HG03442 (cell line): Measurements from ENCODE around the gene SLC47A2.
"Not testable (repeated sequence)": the region's sequence is repeated elsewhere in the genome, so short reads cannot be mapped to it uniquely, and the experiment has no call there.

Source experiments
- ATAC-seq: cut with Tn5 transposase; IDR thresholded peaks from one replicate; pipeline ENCODE4 v1.9.1; 2021; ENCODE audit warnings: mild to moderate bottlenecking, moderate library complexity; ENCODE audit not compliant: unreplicated experiment

SLC47A2 gene

GRCh38 chr17:19672009-19672750 lies 44.2 kb downstream of the SLC47A2 start:
- ATAC-seq = no peak

GRCh38 chr17:19671433-19671832 lies 45.0 kb downstream of the SLC47A2 start:
- ATAC-seq = no peak

- no peak for ATAC-seq
Observed at GRCh38 chr17:19670908-19671307, 45.5 kb downstream of the SLC47A2 start.

- not testable (repeated sequence) for ATAC-seq
Observed at GRCh38 chr17:19669680-19670079, 46.7 kb downstream of the SLC47A2 start.

GRCh38 chr17:19664821-19665181 lies 51.6 kb downstream of the SLC47A2 start:
- no peak for ATAC-seq

GRCh38 chr17:19664136-19664820 lies 52.1 kb downstream of the SLC47A2 start:
- no peak for ATAC-seq

- ATAC-seq = no peak
Observed at GRCh38 chr17:19663097-19663496, 53.3 kb downstream of the SLC47A2 start.

- ATAC-seq = no peak
Observed at GRCh38 chr17:19661121-19661520, 55.3 kb downstream of the SLC47A2 start.

GRCh38 chr17:19660219-19660870 lies 56.0 kb downstream of the SLC47A2 start:
- ATAC-seq = no peak

- no peak for ATAC-seq
Observed at GRCh38 chr17:19659366-19660177, 56.8 kb downstream of the SLC47A2 start.

- no peak for ATAC-seq
Observed at GRCh38 chr17:19656851-19657581, 59.4 kb downstream of the SLC47A2 start.

GRCh38 chr17:19656336-19656735 lies 60.0 kb downstream of the SLC47A2 start:
- no peak for ATAC-seq

GRCh38 chr17:19654896-19655295 lies 61.5 kb downstream of the SLC47A2 start:
- ATAC-seq = no peak

- ATAC-seq = no peak
Observed at GRCh38 chr17:19654342-19654886, 62.0 kb downstream of the SLC47A2 start.

GRCh38 chr17:19652595-19652994 lies 63.8 kb downstream of the SLC47A2 start:
- ATAC-seq = no peak

- no peak for ATAC-seq
Observed at GRCh38 chr17:19651451-19652238, 64.7 kb downstream of the SLC47A2 start.

- ATAC-seq = no peak
Observed at GRCh38 chr17:19650826-19651225, 65.6 kb downstream of the SLC47A2 start.

- no peak for ATAC-seq
Observed at GRCh38 chr17:19649274-19649541, 67.2 kb downstream of the SLC47A2 start.

GRCh38 chr17:19648475-19649273 lies 67.7 kb downstream of the SLC47A2 start, which contains the start of gene ALDH3A2:
ALDH3A2 (plus strand) TSS chr17:19648751; CDS start chr17:19648972, 221 bp downstream.
- ATAC-seq = peak; percentile 86
